ENCODE measurements around the gene CNPPD1.

CNPPD1 gene

GRCh38 chr2:219122202-219122980 is 54.3 kb downstream of the CNPPD1 start:
- no peak for DNase-seq (ENCODE audit: low spot score)
